Measurements from ENCODE around the gene SCN5A. TPM values are rescaled to one million over a fixed set of nuclear protein-coding genes. Genes with fewer than 3 reads are reported as not detected.

SCN5A gene
- total and polyA plus RNA-seq, 2 of the 4 experiments (the other 2 are of a cell fraction), result 1.9 to 2.0 TPM

- dilution Hi-C loops (cut with HindIII; ENCODE audit: low sequenced_read_pairs, unreplicated experiment) (no loop called here), intact Hi-C loops (cut with micrococcal nuclease) (no loop called here), in situ Hi-C loops (cut with MboI; ENCODE audit: low sequenced_read_pairs) (no loop called here)
- Histone ChIP-seq H3K4ac (ENCODE audit: low read depth, low read length) (no peak overlapping the region), H3K9me3 (ENCODE audit: control insufficient read depth, insufficient read depth, low read length) (no peaks in the 10 kb centered on the region), H4K91ac (ENCODE audit: insufficient read depth, low read depth, low read length) (no peak overlapping the region), H3K56ac (ENCODE audit: extremely low read depth, insufficient read depth, low read length) (no peak overlapping the region), H2BK15ac (ENCODE audit: low read depth, low read length) (no peak overlapping the region), H3K9me1 (ENCODE audit: insufficient read depth, low read length) (no peaks in the 10 kb centered on the region), H3K9ac (ENCODE audit: low read depth, low read length) (no peak overlapping the region), H4K8ac (ENCODE audit: low read depth in 2 of 2, low read length in 2 of 2) (no peak overlapping the region), H3K27ac (ENCODE audit: insufficient read depth, low read length) (no peak overlapping the region), H3K36me3 (ENCODE audit: control insufficient read depth, insufficient read depth, low read length) (no peaks in the 10 kb centered on the region), H2BK20ac (ENCODE audit: low read depth, low read length) (no peak overlapping the region), H3K27me3 (ENCODE audit: control insufficient read depth, insufficient read depth, low read length) (no peaks in the 10 kb centered on the region), H2AK5ac (ENCODE audit: low read depth, low read length) (no peak overlapping the region), H3K79me1 (ENCODE audit: low read depth in 1 of 2, low read length in 2 of 2) (no peaks in the 10 kb centered on the region), H3K18ac (ENCODE audit: low read depth, low read length) (no peak overlapping the region), H3K23ac (ENCODE audit: low read depth, low read length) (no peak overlapping the region), H3K14ac (replicated peaks; ENCODE audit: low read depth, low read length) (no peak overlapping the region), H3K4me3 (ENCODE audit: insufficient read depth, low read depth, low read length) (no peak overlapping the region), H3K4me2 (ENCODE audit: low read depth, low read length) (no peak overlapping the region), H2AK9ac (replicated peaks; ENCODE audit: low read depth, low read length, poor library complexity) (no peak overlapping the region), H3K4me1 (ENCODE audit: control insufficient read depth, insufficient read depth, low read length) (no peaks in the 10 kb centered on the region), H4K5ac (ENCODE audit: low read depth, low read length) (no peak overlapping the region), H2BK120ac (ENCODE audit: low read depth, low read length) (no peak overlapping the region), H2BK5ac (ENCODE audit: low read depth, low read length, poor library complexity, severe bottlenecking) (no peak overlapping the region), H4K20me1 (ENCODE audit: insufficient read depth, low read length) (no peaks in the 10 kb centered on the region), H2AFZ (replicated peaks; ENCODE audit: low read length, poor library complexity) (no peak overlapping the region)
- TF ChIP-seq RAD21 (IDR thresholded peaks at IDR 0.05; ENCODE audit: low read length), result no peak
- TF ChIP-seq SMC3 (IDR thresholded peaks at IDR 0.05; ENCODE audit: low read depth, low read length), result no peak
- TF ChIP-seq CHD1 (IDR thresholded peaks at IDR 0.05; ENCODE audit: low read depth, low read length), result no peak
- no peak for TF ChIP-seq CTCF (conservative IDR thresholded peaks at IDR 0.05; ENCODE audit: low read depth, low read length)
- no peak for TF ChIP-seq MAZ (IDR thresholded peaks at IDR 0.05; ENCODE audit: borderline replicate concordance, low read depth, low read length)
- no peak for TF ChIP-seq USF2 (IDR thresholded peaks at IDR 0.05; ENCODE audit: low read depth, low read length)
- TF ChIP-seq MAFK (IDR thresholded peaks at IDR 0.05; ENCODE audit: low read depth, low read length), result no peak
- no peak for TF ChIP-seq POLR2A (IDR thresholded peaks at IDR 0.05; ENCODE audit: low read depth, low read length)
- TF ChIP-seq NFE2L2 (IDR thresholded peaks at IDR 0.05; ENCODE audit: low read depth, low read length), result no peak
- no peak for TF ChIP-seq BHLHE40 (IDR thresholded peaks at IDR 0.05; ENCODE audit: low read depth, low read length)
- no peak for TF ChIP-seq CEBPB (IDR thresholded peaks at IDR 0.05; ENCODE audit: low read depth, low read length)
- no peak for TF ChIP-seq FOS (IDR thresholded peaks at IDR 0.05; ENCODE audit: low read depth, low read length)
- no peak for TF ChIP-seq RFX5 (IDR thresholded peaks at IDR 0.05; ENCODE audit: low read depth, low read length)
- TF ChIP-seq ELK1 (IDR thresholded peaks at IDR 0.05; ENCODE audit: borderline replicate concordance, low read depth, low read length), result no peak
- TF ChIP-seq MXI1 (IDR thresholded peaks at IDR 0.05; ENCODE audit: borderline replicate concordance, low read depth, low read length), result no peak
- no peak for TF ChIP-seq RCOR1 (IDR thresholded peaks at IDR 0.05; ENCODE audit: insufficient replicate concordance, low read length)
- WGBS, 2 experiments (ENCODE audit: extremely low coverage in 2 of 2, insufficient read length in 1 of 2), result no CpG with 5 or more reads among the region's 8 CpGs
- ChIA-PET CTCF (no interaction called here), POLR2A (ENCODE audit: unreplicated experiment) (no interaction called here)
- DNase-seq, result no peak
- no peak for ATAC-seq (ENCODE audit: low read depth)
- no TSS peak for BruUV-seq (replicated peaks)
Observed at GRCh38 chr3:38554127-38554827, 95.2 kb downstream of the SCN5A start.

Data from IMR-90 (cell line).